HepG2 (cell line): ENCODE measurements around the gene ALG8. TPM values are rescaled to one million over a fixed set of nuclear protein-coding genes. Genes with fewer than 3 reads are reported as not detected.

Experiments
- AGO2 ChIP-seq: fragments of 200-400 bp; formaldehyde crosslinking; optimal IDR thresholded peaks from 2 replicates; pipeline ENCODE3; 2017; ENCODE audit warnings: mild to moderate bottlenecking, low read depth, low read length, moderate library complexity
- ARNT2 ChIP-seq: sonication (generic); formaldehyde crosslinking; IDR thresholded peaks from 2 replicates; pipeline ENCODE4 v1.8.0; 2022; ENCODE audit warnings: mild to moderate bottlenecking, low read depth, missing genetic modification reagents, moderate library complexity
- CHD2 ChIP-seq: IDR thresholded peaks from 2 replicates; pipeline ENCODE4 v1.6.1; 2011; ENCODE audit warnings: low read depth, low read length, improper control_type of control experiment
- ETV6 ChIP-seq: sonication (generic); formaldehyde crosslinking; conservative IDR thresholded peaks from 2 replicates; pipeline ENCODE4 v1.4.0; 2020; ENCODE audit warnings: missing genetic modification reagents
- HMG20B ChIP-seq: conservative IDR thresholded peaks from 2 replicates; pipeline ENCODE4 v1.6.1; 2016; ENCODE audit warnings: missing genetic modification reagents, missing compliant biosample characterization
- KDM3A ChIP-seq: IDR thresholded peaks from 2 replicates; pipeline ENCODE4 v1.6.1; 2018; ENCODE audit warnings: low read depth, missing compliant biosample characterization
- NR2F2 ChIP-seq: IDR thresholded peaks from 2 replicates; pipeline ENCODE4 v1.6.1; 2012; ENCODE audit warnings: low read depth, inconsistent platforms, borderline replicate concordance
- SALL1 ChIP-seq: sonication (generic); formaldehyde crosslinking; IDR thresholded peaks from 2 replicates; pipeline ENCODE4 v1.8.0; 2022; ENCODE audit warnings: mild to moderate bottlenecking, missing genetic modification reagents
- SMC3 ChIP-seq: IDR thresholded peaks from 2 replicates; pipeline ENCODE4 v1.6.1; 2011; ENCODE audit warnings: low read length, improper control_type of control experiment
- TEAD3 ChIP-seq: optimal IDR thresholded peaks from 2 replicates; pipeline ENCODE3; 2016; ENCODE audit warnings: borderline replicate concordance
- TMF1 ChIP-seq: sonication (generic); formaldehyde crosslinking; IDR thresholded peaks from 2 replicates; pipeline ENCODE4 v1.8.1; 2022; ENCODE audit warnings: low read depth, missing genetic modification reagents
- ZFAT ChIP-seq: sonication (generic); formaldehyde crosslinking; conservative IDR thresholded peaks from 2 replicates; pipeline ENCODE4 v1.8.1; 2023; ENCODE audit warnings: missing genetic modification reagents, inconsistent platforms
- ZNF234 ChIP-seq: sonication (generic); formaldehyde crosslinking; conservative IDR thresholded peaks from 2 replicates; pipeline ENCODE4 v1.5.1; 2020; ENCODE audit warnings: mild to moderate bottlenecking, missing genetic modification reagents
- ZNF263 ChIP-seq: sonication (generic); formaldehyde crosslinking; IDR thresholded peaks from 2 replicates; pipeline ENCODE4 v1.4.0; 2020; ENCODE audit warnings: missing genetic modification reagents
- ZNF570 ChIP-seq: sonication (generic); formaldehyde crosslinking; IDR thresholded peaks from 2 replicates; pipeline ENCODE4 v1.4.0; 2020; ENCODE audit warnings: mild to moderate bottlenecking, missing genetic modification reagents, borderline replicate concordance
- ZNF775 ChIP-seq: sonication (generic); formaldehyde crosslinking; IDR thresholded peaks from 2 replicates; pipeline ENCODE4 v1.4.0; 2020; ENCODE audit warnings: missing genetic modification reagents, mild to moderate bottlenecking, moderate library complexity, borderline replicate concordance
- ZNF841 ChIP-seq: sonication (generic); formaldehyde crosslinking; IDR thresholded peaks from 2 replicates; pipeline ENCODE4 v1.8.1; 2023; ENCODE audit warnings: missing genetic modification reagents, borderline replicate concordance
- ZSCAN25 ChIP-seq: sonication (generic); formaldehyde crosslinking; IDR thresholded peaks from 2 replicates; pipeline ENCODE4 v1.8.0; 2022; ENCODE audit warnings: mild to moderate bottlenecking, missing genetic modification reagents
- ZSCAN29 ChIP-seq: sonication (generic); formaldehyde crosslinking; conservative IDR thresholded peaks from 2 replicates; pipeline ENCODE4 v1.4.0; 2020; ENCODE audit warnings: mild to moderate bottlenecking, missing genetic modification reagents
- polyA plus RNA-seq, 8 experiments: library from polyadenylated mRNA; depleted of rRNA in 3 of 8; stranded (reverse) in 7 of 8; unstranded in 1 of 8; fragments of >200 nt; fragmentation: Illumina TruSeq in 4 of 8; extraction: Trizol in 4 of 8; gene quantifications; 2 replicates each; pipeline versions ENCODE4 v1.2.1 to v1.2.3, GENCODE V29; 2011 to 2016; ENCODE audit warnings: low read depth in 4 of 8, missing spikeins in 1 of 8, mixed read lengths in 1 of 8; ENCODE audit not compliant: insufficient read depth in 1 of 8
- total RNA-seq, 5 experiments: library from RNA; depleted of rRNA; stranded (reverse); fragments of >200 nt; fragmentation: Illumina TruSeq; extraction: Trizol; gene quantifications; 2 replicates each; pipeline ENCODE4 v1.2.3, GENCODE V29; 2016; ENCODE audit warnings: low read depth in 1 of 5
- TF ChIP-seq, protein P1 (sequence below): sonication (generic); formaldehyde crosslinking; IDR thresholded peaks from 2 replicates; pipeline ENCODE4 v1.4.0; 2020; ENCODE audit warnings: mild to moderate bottlenecking, missing genetic modification reagents
- TF ChIP-seq, protein P2 (sequence below): sonication (generic); formaldehyde crosslinking; IDR thresholded peaks from 2 replicates; pipeline ENCODE4 v1.4.0; 2020; ENCODE audit warnings: missing genetic modification reagents
- TF ChIP-seq, protein P3 (sequence below): sonication (generic); formaldehyde crosslinking; IDR thresholded peaks from 2 replicates; pipeline ENCODE4 v1.5.0; 2020; ENCODE audit warnings: missing genetic modification reagents
- TF ChIP-seq, protein P4 (sequence below): sonication (generic); formaldehyde crosslinking; conservative IDR thresholded peaks from 2 replicates; pipeline ENCODE4 v1.4.0; 2020; ENCODE audit warnings: mild to moderate bottlenecking, missing genetic modification reagents, moderate library complexity

The ALG8 gene
- total and polyA plus RNA-seq, 2 of the 13 experiments (the other 11 are each of a cell fraction or from before 2014, with no cell fraction given), result 75.8 to 88.0 TPM

DNA sequence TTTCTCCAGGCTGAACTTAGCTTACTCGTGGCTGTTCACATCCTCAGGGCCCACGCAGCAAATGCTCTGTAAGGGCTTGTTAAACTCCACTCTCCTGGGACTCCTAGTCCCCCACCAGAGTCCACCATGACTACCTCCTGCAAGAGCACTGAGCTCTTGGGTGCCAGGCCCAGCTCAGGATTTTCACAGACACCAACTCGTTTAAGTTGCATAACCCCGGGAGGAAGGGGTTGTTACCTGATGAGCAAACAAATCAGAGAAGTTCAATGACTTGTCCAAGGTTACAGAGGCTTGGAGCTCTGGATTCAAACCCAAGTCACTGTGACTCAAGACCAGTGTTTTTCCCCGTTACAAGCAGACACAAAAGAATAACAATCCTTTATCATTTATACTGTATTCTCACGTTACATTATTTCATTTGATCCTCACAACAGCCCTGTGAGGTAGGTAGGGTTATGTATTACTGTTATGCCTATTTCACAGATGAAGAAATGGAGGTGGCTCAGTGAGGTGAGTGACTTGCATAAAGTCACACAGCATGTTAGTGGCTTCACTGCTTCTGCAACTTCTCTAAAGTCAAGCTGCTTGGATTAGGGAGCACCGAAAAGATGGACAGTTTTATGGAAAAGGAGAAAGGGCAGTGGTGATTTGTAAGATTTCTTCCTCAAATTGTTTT, 31.6 kb upstream of the ALG8 start (continued):
- TF ChIP-seq, protein P1, sequence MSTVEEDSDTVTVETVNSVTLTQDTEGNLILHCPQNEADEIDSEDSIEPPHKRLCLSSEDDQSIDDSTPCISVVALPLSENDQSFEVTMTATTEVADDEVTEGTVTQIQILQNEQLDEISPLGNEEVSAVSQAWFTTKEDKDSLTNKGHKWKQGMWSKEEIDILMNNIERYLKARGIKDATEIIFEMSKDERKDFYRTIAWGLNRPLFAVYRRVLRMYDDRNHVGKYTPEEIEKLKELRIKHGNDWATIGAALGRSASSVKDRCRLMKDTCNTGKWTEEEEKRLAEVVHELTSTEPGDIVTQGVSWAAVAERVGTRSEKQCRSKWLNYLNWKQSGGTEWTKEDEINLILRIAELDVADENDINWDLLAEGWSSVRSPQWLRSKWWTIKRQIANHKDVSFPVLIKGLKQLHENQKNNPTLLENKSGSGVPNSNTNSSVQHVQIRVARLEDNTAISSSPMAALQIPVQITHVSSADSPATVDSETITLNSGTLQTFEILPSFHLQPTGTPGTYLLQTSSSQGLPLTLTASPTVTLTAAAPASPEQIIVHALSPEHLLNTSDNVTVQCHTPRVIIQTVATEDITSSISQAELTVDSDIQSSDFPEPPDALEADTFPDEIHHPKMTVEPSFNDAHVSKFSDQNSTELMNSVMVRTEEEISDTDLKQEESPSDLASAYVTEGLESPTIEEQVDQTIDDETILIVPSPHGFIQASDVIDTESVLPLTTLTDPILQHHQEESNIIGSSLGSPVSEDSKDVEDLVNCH (CRISPR knock-in tag), result no peak
- no peak for TF ChIP-seq ZFAT
- 0 out of 2 replicates have a peak, but pooled peaks have one; percentile 8 for TF ChIP-seq SMC3
- TF ChIP-seq ZSCAN29 (CRISPR knock-in tag), result no peak
- no peak for TF ChIP-seq ZNF775 (CRISPR knock-in tag)
- peak; percentile 33; the same call in 1 of the 2 replicates for TF ChIP-seq ZNF263 (CRISPR knock-in tag)
- TF ChIP-seq AGO2, result no peak
- no peak for TF ChIP-seq ZNF234 (CRISPR knock-in tag)
- TF ChIP-seq ARNT2 (CRISPR knock-in tag), result no peak
- no peak for TF ChIP-seq ETV6 (CRISPR knock-in tag)
- 0 out of 2 replicates have a peak, but pooled peaks have one; percentile 44 for TF ChIP-seq NR2F2
- TF ChIP-seq KDM3A, result no peak
- TF ChIP-seq, protein P2, sequence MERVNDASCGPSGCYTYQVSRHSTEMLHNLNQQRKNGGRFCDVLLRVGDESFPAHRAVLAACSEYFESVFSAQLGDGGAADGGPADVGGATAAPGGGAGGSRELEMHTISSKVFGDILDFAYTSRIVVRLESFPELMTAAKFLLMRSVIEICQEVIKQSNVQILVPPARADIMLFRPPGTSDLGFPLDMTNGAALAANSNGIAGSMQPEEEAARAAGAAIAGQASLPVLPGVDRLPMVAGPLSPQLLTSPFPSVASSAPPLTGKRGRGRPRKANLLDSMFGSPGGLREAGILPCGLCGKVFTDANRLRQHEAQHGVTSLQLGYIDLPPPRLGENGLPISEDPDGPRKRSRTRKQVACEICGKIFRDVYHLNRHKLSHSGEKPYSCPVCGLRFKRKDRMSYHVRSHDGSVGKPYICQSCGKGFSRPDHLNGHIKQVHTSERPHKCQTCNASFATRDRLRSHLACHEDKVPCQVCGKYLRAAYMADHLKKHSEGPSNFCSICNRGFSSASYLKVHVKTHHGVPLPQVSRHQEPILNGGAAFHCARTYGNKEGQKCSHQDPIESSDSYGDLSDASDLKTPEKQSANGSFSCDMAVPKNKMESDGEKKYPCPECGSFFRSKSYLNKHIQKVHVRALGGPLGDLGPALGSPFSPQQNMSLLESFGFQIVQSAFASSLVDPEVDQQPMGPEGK (CRISPR knock-in tag), result peak; percentile 38; the same call in 1 of the 2 replicates
- TF ChIP-seq ZNF841 (CRISPR knock-in tag), result no peak
- TF ChIP-seq, protein P3, sequence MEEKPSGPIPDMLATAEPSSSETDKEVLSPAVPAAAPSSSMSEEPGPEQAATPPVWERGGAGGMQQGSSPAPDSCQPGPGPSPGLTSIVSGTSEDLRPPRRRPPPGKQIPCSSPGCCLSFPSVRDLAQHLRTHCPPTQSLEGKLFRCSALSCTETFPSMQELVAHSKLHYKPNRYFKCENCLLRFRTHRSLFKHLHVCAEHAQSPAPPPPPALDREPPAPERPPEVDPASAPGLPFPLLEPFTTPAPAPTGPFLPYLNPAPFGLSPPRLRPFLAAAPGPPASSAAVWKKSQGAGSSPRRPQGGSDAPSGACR, result peak; percentile 69; the same call in 1 of the 2 replicates
- TF ChIP-seq, protein P4, sequence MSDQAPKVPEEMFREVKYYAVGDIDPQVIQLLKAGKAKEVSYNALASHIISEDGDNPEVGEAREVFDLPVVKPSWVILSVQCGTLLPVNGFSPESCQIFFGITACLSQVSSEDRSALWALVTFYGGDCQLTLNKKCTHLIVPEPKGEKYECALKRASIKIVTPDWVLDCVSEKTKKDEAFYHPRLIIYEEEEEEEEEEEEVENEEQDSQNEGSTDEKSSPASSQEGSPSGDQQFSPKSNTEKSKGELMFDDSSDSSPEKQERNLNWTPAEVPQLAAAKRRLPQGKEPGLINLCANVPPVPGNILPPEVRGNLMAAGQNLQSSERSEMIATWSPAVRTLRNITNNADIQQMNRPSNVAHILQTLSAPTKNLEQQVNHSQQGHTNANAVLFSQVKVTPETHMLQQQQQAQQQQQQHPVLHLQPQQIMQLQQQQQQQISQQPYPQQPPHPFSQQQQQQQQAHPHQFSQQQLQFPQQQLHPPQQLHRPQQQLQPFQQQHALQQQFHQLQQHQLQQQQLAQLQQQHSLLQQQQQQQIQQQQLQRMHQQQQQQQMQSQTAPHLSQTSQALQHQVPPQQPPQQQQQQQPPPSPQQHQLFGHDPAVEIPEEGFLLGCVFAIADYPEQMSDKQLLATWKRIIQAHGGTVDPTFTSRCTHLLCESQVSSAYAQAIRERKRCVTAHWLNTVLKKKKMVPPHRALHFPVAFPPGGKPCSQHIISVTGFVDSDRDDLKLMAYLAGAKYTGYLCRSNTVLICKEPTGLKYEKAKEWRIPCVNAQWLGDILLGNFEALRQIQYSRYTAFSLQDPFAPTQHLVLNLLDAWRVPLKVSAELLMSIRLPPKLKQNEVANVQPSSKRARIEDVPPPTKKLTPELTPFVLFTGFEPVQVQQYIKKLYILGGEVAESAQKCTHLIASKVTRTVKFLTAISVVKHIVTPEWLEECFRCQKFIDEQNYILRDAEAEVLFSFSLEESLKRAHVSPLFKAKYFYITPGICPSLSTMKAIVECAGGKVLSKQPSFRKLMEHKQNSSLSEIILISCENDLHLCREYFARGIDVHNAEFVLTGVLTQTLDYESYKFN, result peak; percentile 44; the same call in 1 of the 2 replicates
- TF ChIP-seq CHD2, result no peak
- no peak for TF ChIP-seq TMF1
- TF ChIP-seq SALL1 (CRISPR knock-in tag), result peak; percentile 61
- no peak for TF ChIP-seq ZNF570 (CRISPR knock-in tag)
- no peak for TF ChIP-seq ZSCAN25 (CRISPR knock-in tag)
- peak; percentile 97 for TF ChIP-seq HMG20B (CRISPR knock-in tag)
- TF ChIP-seq TEAD3 (CRISPR knock-in tag), result no peak
